Fibroblast of lung (primary cell): ENCODE results near the gene DUS3L.

Source experiments
- CTCF ChIP-seq, 2 donors: IDR thresholded peaks in 1 of 2; conservative IDR thresholded peaks in 1 of 2; 1 replicate in 1 of 2; 2 replicates in 1 of 2; pipeline ENCODE4 v1.5.1; 2011 to 2012; ENCODE audit warnings: low read length in 2 of 2, control low read depth in 1 of 2, inconsistent platforms in 1 of 2, low read depth in 1 of 2, mild to moderate bottlenecking in 1 of 2
- EZH2 ChIP-seq: IDR thresholded peaks from 2 replicates; pipeline ENCODE4 v1.5.1; 2012; ENCODE audit warnings: low read length, control low read depth, mild to moderate bottlenecking; ENCODE audit errors: missing control alignments

GRCh38 chr19:5806133-5806489 lies 15.1 kb upstream of the DUS3L start:
- no peak for TF ChIP-seq CTCF (conservative IDR thresholded peaks at IDR 0.05 in 1 of 2, IDR thresholded peaks at IDR 0.05 in 1 of 2; ENCODE audit: low read depth in 1 of 2, low read length in 2 of 2)
- TF ChIP-seq EZH2: no peak
